PC-3 (cell line): ENCODE data around the gene DMGDH. TPM values are rescaled to one million over a fixed set of nuclear protein-coding genes. Genes with fewer than 3 reads are reported as not detected.

ENCODE experiments used
- ATAC-seq: fragments of 200-7000 bp; cut with Tn5 transposase; 2 replicates; pipeline ENCODE4 v1.9.1; 2020; ENCODE audit warnings: mild to moderate bottlenecking, moderate library complexity
- BruUV-seq: library from RNA; stranded (reverse); fragments of 400-500 nt; replicated peaks from 2 replicates; lab custom pipeline; 2021; lab: Mats Ljungman, UMichigan
- CTCF ChIA-PET: fragments of 300-600 bp; sonication (Branson Sonifier 250); formaldehyde crosslinking; loops from one replicate; lab custom pipeline; 2022; ENCODE audit warnings: antibody characterized with exemption; lab: Charles Lee
- POLR2A ChIA-PET: fragments of 300-600 bp; sonication (Branson Sonifier 250); formaldehyde crosslinking; loops from one replicate; lab custom pipeline; 2022; ENCODE audit warnings: antibody characterized with exemption; ENCODE audit not compliant: unreplicated experiment; lab: Charles Lee
- DNase-seq: peaks from one replicate; pipeline ENCODE4 v3.0.0-alpha.2; 2015
- H2AFZ ChIP-seq: fragments of 300-600 bp; sonication (generic); 2 replicates; pipeline ENCODE4 v1.6.0; 2016; ENCODE audit warnings: antibody characterized with exemption, low read length
- H3F3A ChIP-seq: fragments of 300-600 bp; sonication (generic); one replicate; pipeline ENCODE4 v1.6.0; 2017; ENCODE audit warnings: antibody characterized with exemption, low read length, control low read depth, mild to moderate bottlenecking; ENCODE audit not compliant: unreplicated experiment
- H3K27ac ChIP-seq: fragments of 300-600 bp; sonication (generic); 2 replicates; pipeline ENCODE4 v1.5.1; 2016; ENCODE audit warnings: mild to moderate bottlenecking, low read length
- H3K27me3 ChIP-seq: fragments of 300-600 bp; sonication (generic); 2 replicates; pipeline ENCODE4 v1.6.1; 2016; ENCODE audit warnings: low read length, mixed read lengths
- H3K36me3 ChIP-seq: fragments of 300-600 bp; sonication (generic); 2 replicates; pipeline ENCODE4 v1.6.1; 2016; ENCODE audit warnings: low read depth, mixed run types, low read length, mixed read lengths
- H3K4me1 ChIP-seq: fragments of 300-600 bp; sonication (generic); 2 replicates; pipeline ENCODE4 v1.5.1; 2016; ENCODE audit warnings: low read length; ENCODE audit not compliant: insufficient read depth
- H3K4me2 ChIP-seq: fragments of 300-600 bp; sonication (generic); 2 replicates; pipeline ENCODE4 v1.6.0; 2016; ENCODE audit warnings: low read length
- H3K4me3 ChIP-seq: fragments of 300-600 bp; sonication (generic); 2 replicates; pipeline ENCODE4 v1.5.1; 2016; ENCODE audit warnings: mild to moderate bottlenecking, low read length, mixed read lengths
- H3K79me2 ChIP-seq: fragments of 300-600 bp; sonication (generic); 2 replicates; pipeline ENCODE4 v1.6.1; 2017; ENCODE audit warnings: low read length, mixed read lengths
- H3K9ac ChIP-seq: fragments of 300-600 bp; sonication (generic); 2 replicates; pipeline ENCODE4 v1.6.0; 2016; ENCODE audit warnings: mild to moderate bottlenecking, low read length
- H3K9me2 ChIP-seq: fragments of 300-600 bp; sonication (generic); replicated peaks from 2 replicates; pipeline ENCODE4 v1.6.1; 2016; ENCODE audit warnings: mixed run types, low read length, mixed read lengths
- H3K9me3 ChIP-seq: fragments of 300-600 bp; sonication (generic); 2 replicates; pipeline ENCODE4 v1.6.1; 2016; ENCODE audit warnings: low read length, mixed read lengths
- H4K20me1 ChIP-seq: fragments of 300-600 bp; sonication (generic); 2 replicates; pipeline ENCODE4 v1.6.1; 2016; ENCODE audit warnings: low read length, mixed read lengths
- CTCF ChIP-seq: fragments of 300-600 bp; sonication (generic); conservative IDR thresholded peaks from 2 replicates; pipeline ENCODE4 v1.5.1; 2017; ENCODE audit warnings: antibody characterized with exemption, low read depth, mild to moderate bottlenecking, low read length
- EZH2 ChIP-seq: fragments of 300-600 bp; sonication (generic); IDR thresholded peaks from one replicate; pipeline ENCODE4 v1.6.1; 2017; ENCODE audit warnings: antibody characterized with exemption, mild to moderate bottlenecking, low read length; ENCODE audit not compliant: unreplicated experiment
- EZH2phosphoT487 ChIP-seq: fragments of 300-600 bp; sonication (generic); IDR thresholded peaks from 2 replicates; pipeline ENCODE4 v1.6.1; 2018; ENCODE audit warnings: mild to moderate bottlenecking, antibody characterized with exemption, low read length, borderline replicate concordance
- intact Hi-C: fragments of 100-400 bp; cut with micrococcal nuclease; formaldehyde crosslinking; loops from 2 replicates; pipeline ENCODE4 v1.9.0; 2023
- total RNA-seq: library from RNA; depleted of rRNA; stranded (reverse); fragments of >200 nt; gene quantifications from 2 replicates; pipeline ENCODE4 v1.2.3, GENCODE V29; 2014

The DMGDH gene
- total RNA-seq, 1 experiment from 2014 or later, result not detected

GRCh38 chr5:79050498-79050897 lies 19.0 kb downstream of the DMGDH start:
- H3K27me3 ChIP-seq, result no peaks in the 10 kb centered on the region
- no peaks in the 10 kb centered on the region for H3K4me1 ChIP-seq
- H3K79me2 ChIP-seq, result no peaks in the 10 kb centered on the region
- no TSS peak for BruUV-seq
- H3K4me3 ChIP-seq, result no peak overlapping the region
- no peaks in the 10 kb centered on the region for H3K36me3 ChIP-seq
- DNase-seq (no peak), ATAC-seq (no peak)
- TF ChIP-seq EZH2 (no peak), CTCF (no peak), EZH2phosphoT487 (no peak)
- ChIA-PET POLR2A (no interaction called here), CTCF (no interaction called here)
- H3K9me2 ChIP-seq, result no peaks in the 10 kb centered on the region
- intact Hi-C loops, result no loop called here
- no peak overlapping the region for H3K27ac ChIP-seq
- H3K4me2 ChIP-seq, result no peak overlapping the region
- H4K20me1 ChIP-seq, result no peaks in the 10 kb centered on the region
- no peaks in the 10 kb centered on the region for H3F3A ChIP-seq
- no peak overlapping the region for H3K9ac ChIP-seq
- H3K9me3 ChIP-seq, result no peaks in the 10 kb centered on the region
- H2AFZ ChIP-seq, result no peak overlapping the region

GRCh38 chr5:79048437-79048836 lies 21.0 kb downstream of the DMGDH start:
- H3K27me3 ChIP-seq, result no peaks in the 10 kb centered on the region
- H3K27ac ChIP-seq, result no peak overlapping the region
- intact Hi-C loops, result no loop called here
- H3K9me3 ChIP-seq, result no peaks in the 10 kb centered on the region
- no peaks in the 10 kb centered on the region for H3K79me2 ChIP-seq
- ChIA-PET POLR2A (interaction anchor here (0.7 kb wide), 1 partner anchor 1112 kb away, joined by 7 read pairs; no protein-coding TSS in a partner anchor), CTCF (no interaction called here)
- H4K20me1 ChIP-seq, result no peaks in the 10 kb centered on the region
- no peak overlapping the region for H3K9ac ChIP-seq
- DNase-seq (no peak), ATAC-seq (no peak)
- H3K36me3 ChIP-seq, result no peaks in the 10 kb centered on the region
- H3K4me3 ChIP-seq, result no peak overlapping the region
- H3K4me1 ChIP-seq, result no peaks in the 10 kb centered on the region
- H3K4me2 ChIP-seq, result no peak overlapping the region
- TF ChIP-seq CTCF (no peak), EZH2phosphoT487 (no peak), EZH2 (no peak)
- no TSS peak for BruUV-seq
- H3K9me2 ChIP-seq, result no peaks in the 10 kb centered on the region
- H3F3A ChIP-seq, result no peaks in the 10 kb centered on the region
- H2AFZ ChIP-seq, result no peak overlapping the region

GRCh38 chr5:79047199-79047598 lies 22.3 kb downstream of the DMGDH start:
- H3K9ac ChIP-seq, result no peak overlapping the region
- no peaks in the 10 kb centered on the region for H3K36me3 ChIP-seq
- H3K4me1 ChIP-seq, result no peaks in the 10 kb centered on the region
- H3K9me2 ChIP-seq, result no peaks in the 10 kb centered on the region
- no peak overlapping the region for H3K4me2 ChIP-seq
- CTCF ChIA-PET, result no interaction called here
- intact Hi-C loops, result no loop called here
- H3F3A ChIP-seq, result no peaks in the 10 kb centered on the region
- H3K79me2 ChIP-seq, result no peaks in the 10 kb centered on the region
- no peak overlapping the region for H3K27ac ChIP-seq
- BruUV-seq, result no TSS peak
- H3K27me3 ChIP-seq, result no peaks in the 10 kb centered on the region
- TF ChIP-seq CTCF (no peak), EZH2 (no peak), EZH2phosphoT487 (no peak)
- H3K4me3 ChIP-seq, result no peak overlapping the region
- no peaks in the 10 kb centered on the region for H4K20me1 ChIP-seq
- POLR2A ChIA-PET, result no interaction called here
- no peak for ATAC-seq
- DNase-seq, result no peak
- no peaks in the 10 kb centered on the region for H3K9me3 ChIP-seq
- H2AFZ ChIP-seq, result no peak overlapping the region
